ENCODE measurements around the gene BACH2.

GRCh38 chr6:90268178-90268577, 28.5 kb downstream of the BACH2 start:
- TF ChIP-seq POLR2A (IDR thresholded peaks at IDR 0.05; ENCODE audit: control extremely low read depth in 1 of 2, low read depth in 2 of 2, low read length in 2 of 2) (no peak), POLR2AphosphoS5 (IDR thresholded peaks at IDR 0.05; ENCODE audit: low read depth, low read length) (no peak), ZNF274 (IDR thresholded peaks at IDR 0.05; ENCODE audit: borderline replicate concordance, extremely low read depth, low read length) (no peak), MAX (IDR thresholded peaks at IDR 0.05) (no peak), CTCF (IDR thresholded peaks at IDR 0.05; ENCODE audit: control extremely low read depth in 1 of 3, insufficient read depth in 1 of 3, low read depth in 1 of 3, low read length in 3 of 3) (no peak), ATF2 (IDR thresholded peaks at IDR 0.05; ENCODE audit: low read length) (no peak), CEBPB (IDR thresholded peaks at IDR 0.05; ENCODE audit: low read depth, low read length) (no peak), SP2 (IDR thresholded peaks at IDR 0.05; ENCODE audit: low read length) (no peak), PHF8 (conservative IDR thresholded peaks at IDR 0.05; ENCODE audit: low read depth, low read length) (no peak), SP1 (IDR thresholded peaks at IDR 0.05; ENCODE audit: low read depth, low read length) (no peak)
- TF ChIP-seq, protein P1, sequence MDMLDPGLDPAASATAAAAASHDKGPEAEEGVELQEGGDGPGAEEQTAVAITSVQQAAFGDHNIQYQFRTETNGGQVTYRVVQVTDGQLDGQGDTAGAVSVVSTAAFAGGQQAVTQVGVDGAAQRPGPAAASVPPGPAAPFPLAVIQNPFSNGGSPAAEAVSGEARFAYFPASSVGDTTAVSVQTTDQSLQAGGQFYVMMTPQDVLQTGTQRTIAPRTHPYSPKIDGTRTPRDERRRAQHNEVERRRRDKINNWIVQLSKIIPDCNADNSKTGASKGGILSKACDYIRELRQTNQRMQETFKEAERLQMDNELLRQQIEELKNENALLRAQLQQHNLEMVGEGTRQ (IDR thresholded peaks at IDR 0.05; ENCODE audit: low read length) = no peak
- TF ChIP-seq, protein P2, sequence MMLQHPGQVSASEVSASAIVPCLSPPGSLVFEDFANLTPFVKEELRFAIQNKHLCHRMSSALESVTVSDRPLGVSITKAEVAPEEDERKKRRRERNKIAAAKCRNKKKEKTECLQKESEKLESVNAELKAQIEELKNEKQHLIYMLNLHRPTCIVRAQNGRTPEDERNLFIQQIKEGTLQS (IDR thresholded peaks at IDR 0.05; ENCODE audit: insufficient read depth, low read depth, low read length) = no peak
